Activated CD4-positive, alpha-beta memory T cell treated with anti-CD3 and anti-CD28 coated beads for 36 hours (primary cell): ENCODE measurements around the gene TAF10. TPM values are rescaled to one million over a fixed set of nuclear protein-coding genes. Genes with fewer than 3 reads are reported as not detected.

ENCODE experiments used
- CTCF ChIA-PET: fragments of 350-600 bp; sonication (Branson Sonifier 250); formaldehyde crosslinking; loops from one replicate; lab custom pipeline; 2021; ENCODE audit warnings: antibody characterized with exemption, inconsistent platforms; lab: Charles Lee
- POLR2A ChIA-PET: fragments of 350-600 bp; sonication (Branson Sonifier 250); formaldehyde crosslinking; loops from one replicate; lab custom pipeline; 2021; ENCODE audit warnings: antibody characterized with exemption; lab: Charles Lee
- DNase-seq: peaks from one replicate; pipeline ENCODE4 v3.0.0-alpha.2; 2020
- H3K27ac Mint-ChIP-seq: one replicate; pipeline ENCODE4 v1.8.0; 2021; ENCODE audit warnings: mixed read lengths
- H3K27me3 Mint-ChIP-seq: one replicate; pipeline ENCODE4 v1.8.0; 2021; ENCODE audit warnings: mixed read lengths
- H3K36me3 Mint-ChIP-seq: one replicate; pipeline ENCODE4 v1.8.0; 2021; ENCODE audit warnings: mixed read lengths
- H3K4me1 Mint-ChIP-seq: one replicate; pipeline ENCODE4 v1.8.0; 2021; ENCODE audit warnings: low read depth, mixed read lengths
- H3K4me3 Mint-ChIP-seq: one replicate; pipeline ENCODE4 v1.8.0; 2021; ENCODE audit warnings: mild to moderate bottlenecking, mixed read lengths
- H3K9me3 Mint-ChIP-seq: one replicate; pipeline ENCODE4 v1.8.0; 2021; ENCODE audit warnings: mixed read lengths
- intact Hi-C: fragments of 100-400 bp; cut with micrococcal nuclease; formaldehyde crosslinking; loops from one replicate; pipeline ENCODE4 v1.15.1; 2023
- total RNA-seq, 2 experiments: library from RNA; stranded (reverse); gene quantifications; one replicate each; pipeline ENCODE4 v1.2.3, GENCODE V29; 2021

TAF10 gene
- total RNA-seq, 2 experiments from 2014 or later: 158 to 165 TPM

DNA sequence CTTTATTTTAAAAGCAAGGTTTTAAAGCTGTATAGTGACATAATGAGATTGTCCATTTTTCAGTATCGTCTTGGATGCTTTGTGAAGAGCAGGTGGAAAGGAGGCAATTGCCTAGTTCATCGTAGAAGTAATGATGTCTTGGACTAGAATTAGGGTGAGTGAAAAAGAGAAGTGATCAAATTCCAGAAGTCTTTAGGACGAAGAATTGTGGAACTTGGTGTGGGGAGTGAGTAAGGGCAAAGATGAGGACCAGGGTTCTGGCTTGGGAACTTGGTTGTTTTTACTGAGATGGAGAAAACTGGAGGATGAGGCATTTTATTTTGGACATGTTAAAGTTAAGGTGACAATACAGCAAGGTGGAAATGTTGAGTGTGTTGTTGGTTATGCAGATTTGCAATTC lies 7.2 kb downstream of the TAF10 start:
- POLR2A ChIA-PET: interaction anchor here (0.6 to 2.9 kb wide), 5 partner anchors 8 to 192 kb away, joined by 3 to 20 read pairs (median 4); partner anchors contain the start of genes ARFIP2, TIMM10B and TPP1
- no peaks in the 10 kb centered on the region for H3K27me3 Mint-ChIP-seq

DNA sequence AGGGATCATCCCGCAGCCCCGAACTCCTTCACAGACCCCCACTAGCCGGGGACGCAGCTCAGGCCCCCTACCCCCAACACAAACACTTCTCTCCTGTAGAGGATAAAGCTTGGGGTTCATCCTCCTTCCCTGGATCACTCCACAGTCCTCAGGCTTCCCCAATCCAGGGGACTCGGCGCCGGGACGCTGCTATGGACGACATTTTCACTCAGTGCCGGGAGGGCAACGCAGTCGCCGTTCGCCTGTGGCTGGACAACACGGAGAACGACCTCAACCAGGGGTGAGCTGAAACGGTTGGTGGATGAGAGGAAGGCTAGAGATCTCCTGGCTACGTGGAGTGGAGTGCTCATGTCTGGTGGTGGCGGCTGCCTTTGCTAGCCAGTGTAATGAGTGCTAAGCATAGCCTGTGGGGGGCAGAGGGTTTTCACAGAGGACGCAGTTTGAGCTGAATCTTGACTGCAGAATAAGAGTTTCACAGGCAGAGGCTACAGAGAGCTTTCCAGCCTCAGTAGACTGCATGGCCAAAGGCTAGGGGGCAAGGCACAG lies 7.9 kb downstream of the TAF10 start:
- CTCF ChIA-PET: interaction anchor here (1.0 to 4.3 kb wide), 14 partner anchors 8 to 225 kb away, joined by 3 to 36 read pairs (median 6); partner anchors contain the start of genes MRPL17, TAF10 and TPP1
- no peaks in the 10 kb centered on the region for H3K27me3 Mint-ChIP-seq

More for the DNA sequence above, 7.2 kb downstream of the TAF10 start:
- no peak overlapping the region for H3K4me3 Mint-ChIP-seq
- no peak for DNase-seq
- CTCF ChIA-PET: interaction anchor here (1.0 to 4.3 kb wide), 14 partner anchors 7 to 225 kb away, joined by 3 to 36 read pairs (median 6); partner anchors contain the start of genes MRPL17, TAF10 and TPP1
- no peaks in the 10 kb centered on the region for H3K9me3 Mint-ChIP-seq
- H3K4me1 Mint-ChIP-seq: peaks cover 15% of the 10 kb centered on the region
- intact Hi-C loops: loop anchor here (1.0 kb wide), 5 partner anchors 8 to 153 kb away; partner anchors contain the start of genes MRPL17 and TAF10
- peaks cover 32% of the 10 kb centered on the region for H3K36me3 Mint-ChIP-seq
- H3K27ac Mint-ChIP-seq: no peak overlapping the region

DNA sequence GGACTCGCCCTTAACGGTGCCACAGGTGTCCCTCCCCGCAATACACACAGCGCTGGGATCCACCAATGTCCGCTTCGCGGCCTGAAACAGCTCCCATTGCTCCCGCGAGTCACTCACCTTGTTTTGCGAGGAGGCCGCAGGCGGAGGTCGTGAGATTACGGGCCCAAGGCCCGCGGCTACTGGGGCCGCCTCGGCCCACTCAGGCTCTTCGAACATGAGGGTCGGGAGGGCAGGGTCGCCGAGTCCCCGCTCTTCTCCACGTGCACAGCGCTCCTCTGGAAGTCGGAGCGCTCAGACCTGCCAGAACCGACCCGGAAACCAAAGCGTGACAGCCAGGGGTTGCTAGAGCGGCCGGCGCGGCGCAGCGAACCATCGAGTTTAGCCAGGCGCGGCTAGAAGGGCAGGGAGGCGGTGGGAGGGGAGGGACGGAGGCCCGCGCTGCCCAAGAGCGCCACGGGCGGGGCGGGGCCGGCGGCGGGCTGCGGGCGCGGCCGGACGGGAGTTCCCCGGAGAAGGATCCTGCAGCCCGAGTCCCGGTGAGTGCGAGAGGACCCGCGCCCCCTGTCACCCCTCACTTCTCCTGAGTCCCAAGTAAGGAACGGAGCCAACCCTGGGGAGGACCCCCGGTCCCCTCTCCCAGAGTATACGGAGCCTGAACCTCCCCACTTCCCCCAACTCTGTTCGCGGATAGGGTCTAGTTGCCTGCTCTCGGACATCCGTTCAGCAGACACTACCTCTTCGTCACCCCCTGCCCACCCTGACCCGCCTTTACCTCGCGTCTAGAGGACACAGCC lies 8.5 kb downstream of the TAF10 start, which contains the start of the genes ILK and RRP8:
Gene ILK, plus strand, starts transcription at position 488 of the 794 bp plus-strand sequence. CDS start 498 bp downstream, outside the sequence.
Gene RRP8, minus strand, starts transcription at position 330 of the 794 bp plus-strand sequence. Its CDS starts 114 bp downstream, at position 216.
- POLR2A ChIA-PET: interaction anchor here (0.6 to 2.9 kb wide), 5 partner anchors 9 to 201 kb away, joined by 3 to 20 read pairs (median 4); partner anchors contain the start of genes MRPL17 and TPP1
- no peak within 1 kb of the TSS for H3K4me3 Mint-ChIP-seq
- H3K9me3 Mint-ChIP-seq: no peaks in the 10 kb centered on the region
- peaks cover 32% of the 10 kb centered on the region for H3K36me3 Mint-ChIP-seq
- CTCF ChIA-PET: interaction anchor here (1.0 to 4.3 kb wide), 14 partner anchors 9 to 224 kb away, joined by 3 to 36 read pairs (median 6); partner anchors contain the start of genes MRPL17, TAF10 and TPP1
- DNase-seq: peak; percentile 93
- intact Hi-C loops: loop anchor here (1.0 to 2.0 kb wide), 7 partner anchors 9 to 154 kb away; partner anchors contain the start of genes ARFIP2, MRPL17, TAF10 and TIMM10B
- no peaks in the 10 kb centered on the region for H3K27me3 Mint-ChIP-seq
- peaks cover 26% of the 10 kb centered on the region for H3K4me1 Mint-ChIP-seq
- H3K27ac Mint-ChIP-seq: no peak within 1 kb of the TSS

More for the DNA sequence above, 7.9 kb downstream of the TAF10 start:
- no peaks in the 10 kb centered on the region for H3K9me3 Mint-ChIP-seq
- H3K4me1 Mint-ChIP-seq: peaks cover 22% of the 10 kb centered on the region
- intact Hi-C loops: loop anchor here (1.0 kb wide), 5 partner anchors 8 to 153 kb away; partner anchors contain the start of genes MRPL17 and TAF10
- DNase-seq: peak; percentile 72
- H3K27ac Mint-ChIP-seq: no peak overlapping the region
- H3K36me3 Mint-ChIP-seq: peaks cover 32% of the 10 kb centered on the region
- POLR2A ChIA-PET: interaction anchor here (0.6 to 2.9 kb wide), 7 partner anchors 9 to 202 kb away, joined by 3 to 20 read pairs (median 4); partner anchors contain the start of genes ARFIP2, MRPL17, TIMM10B and TPP1
- H3K4me3 Mint-ChIP-seq: no peak overlapping the region

DNA sequence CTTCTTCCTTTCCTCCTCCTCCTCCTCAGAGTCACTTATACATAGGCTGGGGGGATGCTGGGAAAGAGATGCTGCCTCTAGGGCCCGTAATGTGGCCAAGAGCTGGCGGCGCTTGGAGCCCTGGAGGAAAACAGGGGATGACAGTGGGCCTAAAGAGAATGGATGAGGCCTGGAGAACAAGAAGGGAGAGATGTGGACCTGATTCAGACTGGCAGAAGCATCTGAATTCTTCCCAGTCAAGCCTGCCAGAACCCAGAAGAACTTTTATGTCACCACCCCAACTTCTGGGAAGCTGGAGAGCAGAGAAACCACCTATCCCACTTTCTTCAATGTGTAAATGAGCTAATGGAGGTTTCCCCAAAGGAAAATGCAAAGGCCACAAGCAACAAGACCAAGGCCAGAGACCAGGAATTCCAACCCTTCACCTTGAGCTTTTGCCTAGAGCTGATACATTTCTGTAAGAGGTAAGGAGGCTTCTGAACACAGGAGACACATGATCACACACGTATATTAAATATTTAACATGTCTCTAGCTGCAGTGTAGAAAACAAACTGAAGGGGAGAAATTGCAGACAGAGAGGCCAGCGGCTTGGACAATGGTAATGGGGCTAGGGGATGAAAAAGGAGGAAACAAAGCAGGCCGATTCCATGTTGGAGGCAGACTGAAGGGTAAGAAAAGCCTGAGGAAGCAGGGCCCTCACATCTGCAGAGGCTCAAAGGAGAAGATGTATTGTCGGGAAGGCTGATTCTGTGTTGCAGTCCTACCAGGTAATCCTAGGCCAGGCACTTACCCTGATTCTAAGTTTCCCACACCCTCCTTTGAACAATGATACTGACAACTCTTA lies 9.7 kb downstream of the TAF10 start:
- Mint-ChIP-seq H3K27me3 (no peaks in the 10 kb centered on the region), H3K9me3 (no peaks in the 10 kb centered on the region), H3K4me1 (peaks cover 33% of the 10 kb centered on the region), H3K36me3 (peaks cover 30% of the 10 kb centered on the region), H3K27ac (peak overlapping the region; percentile 2), H3K4me3 (no peak overlapping the region)
- intact Hi-C loops: loop anchor here (2.0 kb wide), 1 partner anchor 72 kb away; no protein-coding TSS in a partner anchor
- ChIA-PET CTCF (interaction anchor here (1.0 to 3.5 kb wide), 6 partner anchors 10 to 104 kb away, joined by 3 to 36 read pairs (median 10); partner anchors contain the start of genes MRPL17, TAF10 and TPP1), POLR2A (interaction anchor here (0.6 to 2.9 kb wide), 3 partner anchors 8 to 81 kb away, joined by 3 to 20 read pairs (median 13); partner anchors contain the start of genes MRPL17 and TPP1)
- DNase-seq: no peak

GRCh38 chr11:6601041-6601461 lies 11.0 kb downstream of the TAF10 start:
- ChIA-PET POLR2A (no interaction called here), CTCF (interaction anchor here (0.6 to 1.0 kb wide), 2 partner anchors 70 to 918 kb away, joined by 3 to 5 read pairs; no protein-coding TSS in a partner anchor)
- intact Hi-C loops: no loop called here
- peaks cover 31% of the 10 kb centered on the region for H3K36me3 Mint-ChIP-seq
- DNase-seq: no peak
- no peak overlapping the region for H3K27ac Mint-ChIP-seq
- H3K4me3 Mint-ChIP-seq: no peak overlapping the region
- peaks cover 34% of the 10 kb centered on the region for H3K4me1 Mint-ChIP-seq
- no peaks in the 10 kb centered on the region for H3K9me3 Mint-ChIP-seq
- H3K27me3 Mint-ChIP-seq: no peaks in the 10 kb centered on the region

DNA sequence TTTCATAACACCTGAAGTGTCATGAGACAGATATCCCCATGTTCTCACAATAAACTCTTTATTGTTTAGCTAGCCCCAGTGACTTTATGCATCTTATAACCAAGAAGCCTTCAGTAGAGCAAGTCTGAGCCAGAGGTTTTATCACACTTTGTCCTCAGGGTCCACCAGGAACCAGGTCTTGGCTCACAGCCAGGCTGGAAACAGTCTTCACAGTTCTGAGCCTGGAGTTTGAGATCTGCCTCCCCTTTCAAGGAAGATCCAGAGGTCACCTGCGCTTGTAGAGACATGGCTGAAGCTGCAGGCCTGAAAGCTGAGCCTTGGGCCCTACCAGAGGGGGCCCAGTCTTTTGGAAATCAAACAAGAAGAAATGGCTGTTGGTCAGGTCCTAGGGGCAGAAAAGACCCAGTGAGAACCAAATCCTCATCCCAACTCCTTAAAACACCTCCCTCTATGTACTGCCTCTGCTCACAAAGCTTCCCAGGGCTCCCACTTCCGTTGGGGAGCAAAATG lies 12.1 kb downstream of the TAF10 start:
- no peak overlapping the region for H3K4me3 Mint-ChIP-seq
- no peak overlapping the region for H3K27ac Mint-ChIP-seq
- no peaks in the 10 kb centered on the region for H3K27me3 Mint-ChIP-seq
- intact Hi-C loops: no loop called here
- H3K9me3 Mint-ChIP-seq: no peaks in the 10 kb centered on the region
- ChIA-PET CTCF (interaction anchor here (1.0 to 1.1 kb wide), 3 partner anchors 69 to 158 kb away, joined by 3 read pairs; partner anchors contain the start of gene MRPL17), POLR2A (interaction anchor here (0.7 to 0.8 kb wide), 2 partner anchors 9 to 67 kb away, joined by 3 to 4 read pairs; no protein-coding TSS in a partner anchor)
- H3K4me1 Mint-ChIP-seq: peaks cover 37% of the 10 kb centered on the region
- H3K36me3 Mint-ChIP-seq: peaks cover 31% of the 10 kb centered on the region
- DNase-seq: no peak

DNA sequence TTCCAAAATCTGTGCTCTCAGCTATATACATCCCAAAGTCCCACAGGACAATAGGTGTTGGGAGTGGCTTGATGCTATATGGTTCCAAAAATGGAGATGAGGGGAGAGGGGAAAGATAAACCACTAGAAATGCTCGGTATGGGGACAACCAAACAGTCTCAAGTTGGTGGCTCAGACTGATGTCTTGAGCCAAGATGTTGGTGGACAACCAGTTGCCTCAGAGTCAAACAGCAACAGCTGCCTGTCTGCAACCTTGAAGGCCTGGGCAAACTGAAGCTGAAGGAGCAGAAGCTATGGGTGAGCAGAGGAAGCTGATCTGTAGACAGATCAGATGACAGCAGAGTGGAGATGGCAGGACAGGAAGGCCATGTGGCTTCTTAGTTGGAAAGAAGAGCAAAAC lies 12.6 kb downstream of the TAF10 start:
- no peak overlapping the region for H3K27ac Mint-ChIP-seq
- no peaks in the 10 kb centered on the region for H3K9me3 Mint-ChIP-seq
- H3K36me3 Mint-ChIP-seq: peaks cover 34% of the 10 kb centered on the region
- peaks cover 40% of the 10 kb centered on the region for H3K4me1 Mint-ChIP-seq
- POLR2A ChIA-PET: interaction anchor here (0.7 kb wide), 1 partner anchor 10 kb away, joined by 4 read pairs; no protein-coding TSS in a partner anchor
- intact Hi-C loops: no loop called here
- DNase-seq: no peak
- no peak overlapping the region for H3K4me3 Mint-ChIP-seq
- no peaks in the 10 kb centered on the region for H3K27me3 Mint-ChIP-seq
- CTCF ChIA-PET: interaction anchor here (0.9 to 1.1 kb wide), 4 partner anchors 68 to 158 kb away, joined by 3 read pairs; partner anchors contain the start of gene MRPL17

- no peak overlapping the region for H3K27ac Mint-ChIP-seq
- DNase-seq: no peak
- H3K27me3 Mint-ChIP-seq: no peaks in the 10 kb centered on the region
- H3K4me1 Mint-ChIP-seq: peaks cover 48% of the 10 kb centered on the region
- H3K4me3 Mint-ChIP-seq: no peak overlapping the region
- ChIA-PET POLR2A (no interaction called here), CTCF (interaction anchor here (0.6 to 0.9 kb wide), 2 partner anchors 85 to 108 kb away, joined by 3 read pairs; partner anchors contain the start of gene MRPL17)
- H3K36me3 Mint-ChIP-seq: peaks cover 40% of the 10 kb centered on the region
- no peaks in the 10 kb centered on the region for H3K9me3 Mint-ChIP-seq
- intact Hi-C loops: no loop called here
These were observed 13.5 kb downstream of the TAF10 start for GRCh38 chr11:6598555-6598954.

GRCh38 chr11:6596239-6596877 lies 15.7 kb downstream of the TAF10 start:
- peak overlapping the region; percentile 7 for H3K27ac Mint-ChIP-seq
- intact Hi-C loops: no loop called here
- CTCF ChIA-PET: interaction anchor here (0.7 to 1.4 kb wide), 6 partner anchors 15 to 110 kb away, joined by 3 to 6 read pairs (median 4); partner anchors contain the start of genes MRPL17 and TAF10
- no peak overlapping the region for H3K4me3 Mint-ChIP-seq
- peaks cover 37% of the 10 kb centered on the region for H3K4me1 Mint-ChIP-seq
- H3K36me3 Mint-ChIP-seq: peaks cover 45% of the 10 kb centered on the region
- H3K27me3 Mint-ChIP-seq: no peaks in the 10 kb centered on the region
- DNase-seq: no peak
- H3K9me3 Mint-ChIP-seq: no peaks in the 10 kb centered on the region
- POLR2A ChIA-PET: interaction anchor here (2.4 kb wide), 1 partner anchor 9 kb away, joined by 5 read pairs; no protein-coding TSS in a partner anchor
